T-cell (primary cell): ENCODE measurements around the gene ENPP1. TPM values are rescaled to one million over a fixed set of nuclear protein-coding genes. Genes with fewer than 3 reads are reported as not detected.
"Not testable (repeated sequence)": the region's sequence is repeated elsewhere in the genome, so short reads cannot be mapped to it uniquely, and the experiment has no call there.

Experiments
- ATAC-seq, 4 experiments: fragments of 200-7000 bp in 3 of 4; fragments of 150-1000 bp in 1 of 4; cut with Tn5 transposase; replicated peaks in 1 of 4; 1 replicate in 3 of 4; 2 replicates in 1 of 4; pipeline ENCODE4 v1.10.0; 2021; ENCODE audit warnings: moderate library complexity in 3 of 4, mild to moderate bottlenecking in 2 of 4, moderate number of reproducible peaks in 1 of 4
- CTCF ChIA-PET, 2 donors: fragments of 300-600 bp; sonication (Branson Sonifier 250); formaldehyde crosslinking; loops; one replicate each; lab custom pipeline; 2022; ENCODE audit warnings: antibody characterized with exemption in 2 of 2; lab: Charles Lee
- POLR2A ChIA-PET, 2 donors: fragments of 300-600 bp; sonication (Branson Sonifier 250); formaldehyde crosslinking; loops; one replicate each; lab custom pipeline; 2022; ENCODE audit warnings: antibody characterized with exemption in 2 of 2; lab: Charles Lee
- DNase-seq, 35 experiments: peaks; one replicate each; pipeline versions ENCODE4 v3.0.0 to v3.0.0-alpha.2; 2013 to 2023
- H3K27ac ChIP-seq: one replicate; pipeline ENCODE4 v1.5.1; 2013; ENCODE audit warnings: low read length
- H3K27me3 ChIP-seq, 2 experiments: replicated peaks in 1 of 2; 1 replicate in 1 of 2; 2 replicates in 1 of 2; pipeline versions ENCODE4 v1.6.1 to v1.7.0; 2013; ENCODE audit warnings: low read length in 1 of 2, mixed read lengths in 1 of 2; ENCODE audit not compliant: control insufficient read depth in 2 of 2, insufficient read depth in 2 of 2; ENCODE audit errors: extremely low read depth in 1 of 2
- H3K36me3 ChIP-seq, 2 donors: 1 replicate in 1 of 2; 2 replicates in 1 of 2; pipeline versions ENCODE4 v1.6.1 to v1.7.0; 2013; ENCODE audit warnings: low read length in 1 of 2; ENCODE audit not compliant: control insufficient read depth in 2 of 2, insufficient read depth in 1 of 2; ENCODE audit errors: extremely low read depth in 1 of 2
- H3K4me1 ChIP-seq, 2 experiments: 1 replicate in 1 of 2; 2 replicates in 1 of 2; pipeline versions ENCODE4 v1.6.1 to v1.7.0; 2013; ENCODE audit warnings: low read length in 2 of 2, mixed read lengths in 1 of 2; ENCODE audit not compliant: insufficient read depth in 2 of 2, control insufficient read depth in 1 of 2; ENCODE audit errors: extremely low read depth in 1 of 2
- H3K4me3 ChIP-seq, 2 donors: 1 replicate in 1 of 2; 2 replicates in 1 of 2; pipeline versions ENCODE4 v1.5.1 to v1.7.0; 2013; ENCODE audit warnings: mild to moderate bottlenecking in 2 of 2, low read length in 1 of 2, moderate library complexity in 1 of 2; ENCODE audit not compliant: control insufficient read depth in 1 of 2; ENCODE audit errors: extremely low read depth in 1 of 2
- H3K9me3 ChIP-seq: 2 replicates; pipeline ENCODE4 v1.7.0; 2013
- H3K27ac Mint-ChIP-seq, 2 donors: one replicate each; pipeline ENCODE4 v1.8.0; 2020 to 2021; ENCODE audit warnings: mild to moderate bottlenecking in 2 of 2, mixed read lengths in 2 of 2
- H3K27me3 Mint-ChIP-seq, 2 donors: one replicate each; pipeline ENCODE4 v1.8.0; 2021 to 2022; ENCODE audit warnings: mixed read lengths in 2 of 2
- H3K36me3 Mint-ChIP-seq: one replicate; pipeline ENCODE4 v1.8.0; 2021; ENCODE audit warnings: mixed read lengths
- H3K4me1 Mint-ChIP-seq, 3 donors: one replicate each; pipeline ENCODE4 v1.8.0; 2020 to 2022; ENCODE audit warnings: mixed read lengths in 3 of 3, mild to moderate bottlenecking in 1 of 3
- H3K4me3 Mint-ChIP-seq, 3 donors: one replicate each; pipeline ENCODE4 v1.8.0; 2020 to 2022; ENCODE audit warnings: mild to moderate bottlenecking in 3 of 3, mixed read lengths in 3 of 3, moderate library complexity in 3 of 3
- H3K9me3 Mint-ChIP-seq, 3 donors: one replicate each; pipeline ENCODE4 v1.8.0; 2020 to 2022; ENCODE audit warnings: mixed read lengths in 3 of 3
- WGBS: methylation state at CpG from one replicate; pipeline ENCODE4 v1.1.5; 2013; ENCODE audit warnings: missing lambda C conversion rate; ENCODE audit not compliant: insufficient coverage; 5-methylcytosine and 5-hydroxymethylcytosine counted together
- total RNA-seq, 35 experiments: library from RNA in 6 of 35; stranded (reverse) in 6 of 35; fragments of 120-200 nt in 1 of 35; gene quantifications; one replicate each; pipeline versions ENCODE4 v1.2.1 to v1.2.4 and lab custom pipeline; 2013 to 2026

ENPP1 gene
- total RNA-seq, 5 donors from 2014 or later (not counting 1 experiment from before 2014, with no cell fraction given): 0.15 to 0.47 (median 0.35) TPM

- no peak overlapping the region for H3K4me3 ChIP-seq
- DNase-seq: peak in 27 of 35 experiments; percentile 7 to 67 (median 31)
- H3K27ac Mint-ChIP-seq: no peak overlapping the region
- no peaks in the 10 kb centered on the region for H3K9me3 Mint-ChIP-seq
- peaks cover 61 to 68% of the 10 kb centered on the region in 2 donors for H3K27me3 Mint-ChIP-seq
- no peaks in the 10 kb centered on the region for H3K4me1 ChIP-seq
- peaks cover 10 to 25% (median 18%) of the 10 kb centered on the region in 3 donors for H3K4me1 Mint-ChIP-seq
- WGBS: 27% methylated on average over 2 of the region's 10 CpGs
- ChIA-PET POLR2A (no interaction called here), CTCF (interaction anchor here (0.5 to 1.6 kb wide), 13 partner anchors 10 to 1045 kb away, joined by 3 to 6 read pairs (median 4); no protein-coding TSS in a partner anchor)
- no peaks in the 10 kb centered on the region for H3K9me3 ChIP-seq
- H3K36me3 Mint-ChIP-seq: no peaks in the 10 kb centered on the region
- no peaks in the 10 kb centered on the region for H3K36me3 ChIP-seq
- H3K27ac ChIP-seq: no peak overlapping the region
- ATAC-seq: peak in 2 of 4 experiments; percentile 55 to 58
- no peak overlapping the region for H3K4me3 Mint-ChIP-seq
- H3K27me3 ChIP-seq: peaks cover 13 to 18% of the 10 kb centered on the region in 2 experiments
These were observed 107.3 kb downstream of the ENPP1 start for GRCh38 chr6:131914967-131915751.

- peaks cover 13 to 18% of the 10 kb centered on the region in 2 experiments for H3K27me3 ChIP-seq
- H3K27ac Mint-ChIP-seq, DNase-seq, H3K36me3 Mint-ChIP-seq, H3K4me3 Mint-ChIP-seq, H3K36me3 ChIP-seq, H3K9me3 Mint-ChIP-seq, H3K27ac ChIP-seq, H3K4me3 ChIP-seq, H3K4me1 ChIP-seq, ATAC-seq, POLR2A ChIA-PET, H3K9me3 ChIP-seq: not testable (repeated sequence)
- no CpG with 5 or more reads among the region's 2 CpGs for WGBS
- H3K27me3 Mint-ChIP-seq: peaks cover 53 to 65% of the 10 kb centered on the region in 2 donors
- peaks cover 10 to 17% (median 14%) of the 10 kb centered on the region in 3 donors for H3K4me1 Mint-ChIP-seq
- CTCF ChIA-PET: interaction anchor here (0.6 to 1.1 kb wide), 3 partner anchors 9 to 302 kb away, joined by 3 to 4 read pairs (median 4); no protein-coding TSS in a partner anchor
These were observed 108.4 kb downstream of the ENPP1 start for GRCh38 chr6:131916091-131916796.

GRCh38 chr6:131916847-131917246 lies 109.0 kb downstream of the ENPP1 start:
- Histone ChIP-seq H3K27me3 (peaks cover 7 to 18% of the 10 kb centered on the region in 2 experiments), H3K36me3 (no peaks in the 10 kb centered on the region), H3K9me3 (no peaks in the 10 kb centered on the region), H3K4me1 (no peaks in the 10 kb centered on the region), H3K4me3 (no peak overlapping the region), H3K27ac (no peak overlapping the region)
- Mint-ChIP-seq H3K27me3 (peaks cover 47 to 60% of the 10 kb centered on the region in 2 donors), H3K4me1 (peaks cover 10 to 14% (median 12%) of the 10 kb centered on the region in 3 donors), H3K27ac (no peak overlapping the region), H3K36me3 (no peaks in the 10 kb centered on the region), H3K4me3 (no peak overlapping the region), H3K9me3 (peaks cover 0 to 4% (median under 1%) of the 10 kb centered on the region in 3 donors)
- no peak for DNase-seq
- no peak for ATAC-seq
- ChIA-PET POLR2A (no interaction called here), CTCF (interaction anchor here in 1 of 2 donors (0.6 to 1.6 kb wide), 2 partner anchors 9 to 135 kb away, joined by 4 to 6 read pairs; no protein-coding TSS in a partner anchor)
- 22% methylated on average over 1 of the region's 2 CpGs for WGBS

GRCh38 chr6:131917318-131917717 lies 109.5 kb downstream of the ENPP1 start:
- WGBS: 0% methylated on average over 2 of the region's 2 CpGs
- H3K36me3 ChIP-seq: no peaks in the 10 kb centered on the region
- peaks cover 46 to 57% of the 10 kb centered on the region in 2 donors for H3K27me3 Mint-ChIP-seq
- H3K4me1 Mint-ChIP-seq: peaks cover 9 to 11% (median 10%) of the 10 kb centered on the region in 3 donors
- no peak overlapping the region for H3K27ac ChIP-seq
- H3K4me3 Mint-ChIP-seq: no peak overlapping the region
- no peaks in the 10 kb centered on the region for H3K9me3 ChIP-seq
- H3K9me3 Mint-ChIP-seq: peaks cover 2 to 6% (median 5%) of the 10 kb centered on the region in 3 donors
- ChIA-PET CTCF (interaction anchor here in 1 of 2 donors (1.6 kb wide), 2 partner anchors 10 kb away, joined by 4 to 6 read pairs; no protein-coding TSS in a partner anchor), POLR2A (no interaction called here)
- H3K27ac Mint-ChIP-seq: no peak overlapping the region
- H3K4me3 ChIP-seq: no peak overlapping the region
- ATAC-seq: no peak
- DNase-seq: no peak
- H3K4me1 ChIP-seq: no peaks in the 10 kb centered on the region
- H3K36me3 Mint-ChIP-seq: no peaks in the 10 kb centered on the region
- peaks cover 5 to 18% of the 10 kb centered on the region in 2 experiments for H3K27me3 ChIP-seq

- ChIA-PET POLR2A (no interaction called here), CTCF (interaction anchor here (0.5 to 1.6 kb wide), 5 partner anchors 8 to 524 kb away, joined by 3 to 6 read pairs (median 4); no protein-coding TSS in a partner anchor)
- Mint-ChIP-seq H3K27me3 (peaks cover 43 to 55% of the 10 kb centered on the region in 2 donors), H3K4me3 (no peak overlapping the region), H3K36me3 (no peaks in the 10 kb centered on the region), H3K4me1 (peaks cover 9 to 11% (median 10%) of the 10 kb centered on the region in 3 donors), H3K9me3 (peaks cover 6 to 8% (median 7%) of the 10 kb centered on the region in 3 donors), H3K27ac (no peak overlapping the region)
- Histone ChIP-seq H3K27ac (no peak overlapping the region), H3K27me3 (peaks cover 3 to 14% of the 10 kb centered on the region in 2 experiments), H3K9me3 (no peaks in the 10 kb centered on the region), H3K4me1 (no peaks in the 10 kb centered on the region), H3K36me3 (no peaks in the 10 kb centered on the region), H3K4me3 (no peak overlapping the region)
- WGBS: 84% methylated on average over 4 of the region's 6 CpGs
- no peak for ATAC-seq
- DNase-seq: no peak
These were observed 110.2 kb downstream of the ENPP1 start for GRCh38 chr6:131917763-131918649.
